NCI-H2107 treated with DMSO at 0.1 percent for 48 hours (cell line): Measurements from ENCODE around the gene KLF6.
"Not testable (repeated sequence)": the region's sequence is repeated elsewhere in the genome, so short reads cannot be mapped to it uniquely, and the experiment has no call there.

Experiments
- DNase-seq: peaks from one replicate; lab custom pipeline; 2025; ENCODE audit not compliant: unreplicated experiment; lab: John Stamatoyannopoulos, UW

The KLF6 gene

GRCh38 chr10:3735175-3735574 is 49.8 kb downstream of the KLF6 start:
- no peak for DNase-seq

GRCh38 chr10:3734111-3734510 is 50.9 kb downstream of the KLF6 start:
- DNase-seq: no peak

GRCh38 chr10:3732183-3732582 is 52.8 kb downstream of the KLF6 start:
- not testable (repeated sequence) for DNase-seq

GRCh38 chr10:3729397-3729976 is 55.5 kb downstream of the KLF6 start:
- no peak for DNase-seq

- DNase-seq: no peak
Observed at GRCh38 chr10:3728563-3728962, 56.4 kb downstream of the KLF6 start.

- DNase-seq: no peak
Observed at GRCh38 chr10:3727268-3727667, 57.7 kb downstream of the KLF6 start.
